H1 (cell line): Measurements from ENCODE around the gene PRF1. TPM values are rescaled to one million over a fixed set of nuclear protein-coding genes. Genes with fewer than 3 reads are reported as not detected.

ENCODE experiments used
- CTCF ChIA-PET: fragments of 300-600 bp; sonication (Branson Sonifier 250); formaldehyde crosslinking; loops from one replicate; lab custom pipeline; 2021; ENCODE audit not compliant: partially characterized antibody; lab: Charles Lee
- POLR2A ChIA-PET: fragments of 300-600 bp; sonication (Branson Sonifier 250); formaldehyde crosslinking; loops from one replicate; lab custom pipeline; 2021; ENCODE audit warnings: inconsistent platforms; ENCODE audit not compliant: partially characterized antibody; lab: Charles Lee
- DNase-seq, 2 experiments: peaks; one replicate each; pipeline versions ENCODE4 v3.0.0 to v3.0.0-alpha.2; 2010 to 2022; ENCODE audit warnings: low spot score in 2 of 2, low read depth in 1 of 2, mixed read lengths in 1 of 2
- FAIRE-seq: peaks from 2 replicates; lab custom pipeline; 2011; peaks lifted over from hg19 to GRCh38; lab: Jason Lieb, UNC
- H2AFZ ChIP-seq: 2 replicates; pipeline ENCODE4 v1.8.1; 2012; ENCODE audit warnings: low read length, inconsistent platforms
- H2AK5ac ChIP-seq: 2 replicates; pipeline ENCODE4 v1.6.1; 2013; ENCODE audit warnings: low read depth, low read length
- H2BK120ac ChIP-seq: replicated peaks from 2 replicates; pipeline ENCODE3; 2013; ENCODE audit warnings: low read depth, low read length, inconsistent platforms
- H2BK12ac ChIP-seq: 2 replicates; pipeline ENCODE4 v1.6.1; 2013; ENCODE audit warnings: low read depth, low read length
- H2BK15ac ChIP-seq: 2 replicates; pipeline ENCODE4 v1.6.1; 2013; ENCODE audit warnings: low read length
- H2BK20ac ChIP-seq: 2 replicates; pipeline ENCODE4 v1.6.1; 2013; ENCODE audit warnings: low read length
- H2BK5ac ChIP-seq: 2 replicates; pipeline ENCODE4 v1.6.1; 2013; ENCODE audit warnings: low read depth, low read length
- H3K14ac ChIP-seq: 2 replicates; pipeline ENCODE4 v1.6.1; 2013; ENCODE audit warnings: inconsistent platforms; ENCODE audit not compliant: insufficient read length
- H3K18ac ChIP-seq: 2 replicates; pipeline ENCODE4 v1.6.1; 2013; ENCODE audit warnings: low read length; ENCODE audit errors: extremely low read depth
- H3K23ac ChIP-seq: 2 replicates; pipeline ENCODE4 v1.6.1; 2013; ENCODE audit warnings: inconsistent platforms; ENCODE audit not compliant: insufficient read length
- H3K23me2 ChIP-seq: 2 replicates; pipeline ENCODE4 v1.6.1; 2013; ENCODE audit warnings: low read depth, low read length
- H3K27ac ChIP-seq: 2 replicates; pipeline ENCODE4 v1.6.1; 2011; ENCODE audit warnings: low read depth, low read length, inconsistent platforms
- H3K27me3 ChIP-seq, 4 experiments: replicated peaks in 1 of 4; 1 replicate in 1 of 4; 2 replicates in 3 of 4; pipeline versions ENCODE4 v1.6.1 to v1.8.1; 2011 to 2013; ENCODE audit warnings: low read length in 3 of 4, mild to moderate bottlenecking in 3 of 4, inconsistent platforms in 2 of 4, mixed read lengths in 2 of 4, moderate library complexity in 1 of 4; ENCODE audit not compliant: control insufficient read depth in 3 of 4, insufficient read depth in 3 of 4; ENCODE audit errors: extremely low read depth in 1 of 4
- H3K36me3 ChIP-seq, 4 experiments: 2 replicates each; pipeline versions ENCODE4 v1.6.1 to v1.8.1; 2011 to 2013; ENCODE audit warnings: mild to moderate bottlenecking in 4 of 4, low read length in 3 of 4, moderate library complexity in 2 of 4, control low read depth in 1 of 4, inconsistent platforms in 1 of 4; ENCODE audit not compliant: insufficient read depth in 4 of 4, control insufficient read depth in 2 of 4
- H3K4ac ChIP-seq: replicated peaks from 2 replicates; pipeline ENCODE3; 2013; ENCODE audit warnings: low read length, low read depth, mixed read lengths, inconsistent platforms; ENCODE audit not compliant: insufficient read length
- H3K4me1 ChIP-seq, 4 experiments: replicated peaks in 1 of 4; 1 replicate in 1 of 4; 2 replicates in 3 of 4; pipeline versions ENCODE4 v1.6.1 to v1.8.1; 2011 to 2013; ENCODE audit warnings: low read length in 3 of 4, inconsistent platforms in 2 of 4, mixed read lengths in 1 of 4; ENCODE audit not compliant: insufficient read depth in 4 of 4, control insufficient read depth in 3 of 4
- H3K4me2 ChIP-seq, 2 experiments: 2 replicates each; pipeline versions ENCODE4 v1.6.1 to v1.8.1; 2011 to 2013; ENCODE audit warnings: low read depth in 2 of 2, low read length in 2 of 2, control low read depth in 1 of 2, inconsistent platforms in 1 of 2, mild to moderate bottlenecking in 1 of 2; ENCODE audit not compliant: insufficient read depth in 1 of 2
- H3K4me3 ChIP-seq, 4 experiments: fragments of 200-600, 300-600 bp in 1 of 4; sonication (generic), shearing (Covaris generic), sonication (Bioruptor Twin) in 1 of 4; 2 replicates each; pipeline versions ENCODE4 v1.5.1 to v1.8.1; 2011 to 2016; ENCODE audit warnings: low read length in 4 of 4, low read depth in 3 of 4, control low read depth in 2 of 4, inconsistent platforms in 2 of 4, mild to moderate bottlenecking in 2 of 4, mixed read lengths in 1 of 4, moderate library complexity in 1 of 4; ENCODE audit not compliant: insufficient read depth in 2 of 4; ENCODE audit errors: extremely low read depth in 1 of 4
- H3K56ac ChIP-seq: replicated peaks from 2 replicates; pipeline ENCODE3; 2013; ENCODE audit warnings: low read depth, mild to moderate bottlenecking, mixed read lengths, low read length, inconsistent platforms; ENCODE audit not compliant: insufficient read length
- H3K79me1 ChIP-seq: 2 replicates; pipeline ENCODE4 v1.6.1; 2013; ENCODE audit warnings: low read depth, low read length, control low read depth
- H3K79me2 ChIP-seq, 2 experiments: 2 replicates each; pipeline versions ENCODE4 v1.6.1 to v1.8.1; 2012 to 2013; ENCODE audit warnings: low read length in 2 of 2, mild to moderate bottlenecking in 2 of 2, inconsistent platforms in 1 of 2; ENCODE audit not compliant: insufficient read depth in 2 of 2, control insufficient read depth in 1 of 2
- H3K9ac ChIP-seq, 4 experiments: replicated peaks in 1 of 4; 1 replicate in 1 of 4; 2 replicates in 3 of 4; pipeline versions ENCODE4 v1.6.1 to v1.8.1; 2011 to 2013; ENCODE audit warnings: low read depth in 3 of 4, low read length in 3 of 4, control low read depth in 2 of 4, mild to moderate bottlenecking in 2 of 4, moderate library complexity in 2 of 4, inconsistent platforms in 1 of 4; ENCODE audit errors: extremely low read depth in 1 of 4
- H3K9me3 ChIP-seq, 2 experiments: 2 replicates each; pipeline versions ENCODE4 v1.6.1 to v1.8.1; 2012 to 2013; ENCODE audit warnings: mild to moderate bottlenecking in 2 of 2, moderate library complexity in 2 of 2, control low read depth in 1 of 2, inconsistent platforms in 1 of 2, low read depth in 1 of 2, low read length in 1 of 2, mixed read lengths in 1 of 2; ENCODE audit not compliant: insufficient read depth in 2 of 2
- H4K20me1 ChIP-seq, 2 experiments: replicated peaks in 1 of 2; 2 replicates each; pipeline versions ENCODE3 to v1.8.1; 2011 to 2013; ENCODE audit warnings: inconsistent platforms in 2 of 2, low read length in 2 of 2, mild to moderate bottlenecking in 1 of 2; ENCODE audit not compliant: insufficient read depth in 2 of 2, control insufficient read depth in 1 of 2
- H4K5ac ChIP-seq: 2 replicates; pipeline ENCODE4 v1.6.1; 2013; ENCODE audit warnings: low read length, low read depth, mixed read lengths, inconsistent platforms; ENCODE audit not compliant: insufficient read length
- H4K8ac ChIP-seq: 2 replicates; pipeline ENCODE4 v1.8.0; 2013; ENCODE audit warnings: mild to moderate bottlenecking, moderate library complexity, low read length, inconsistent platforms; ENCODE audit not compliant: insufficient read depth; ENCODE audit errors: extremely low read depth
- H4K91ac ChIP-seq: replicated peaks from 2 replicates; pipeline ENCODE3; 2013; ENCODE audit warnings: low read length, mixed read lengths, inconsistent platforms; ENCODE audit not compliant: insufficient read length
- CBX8 ChIP-seq: fragments of 300-800, 300-1000 bp; sonication (generic); IDR thresholded peaks from 2 replicates; pipeline ENCODE4 v1.7.1; 2016; ENCODE audit warnings: low read depth, low read length, borderline replicate concordance
- CHD2 ChIP-seq: IDR thresholded peaks from 2 replicates; pipeline ENCODE4 v1.6.1; 2012; ENCODE audit warnings: low read length, improper control_type of control experiment
- JUND ChIP-seq: IDR thresholded peaks from 2 replicates; pipeline ENCODE4 v1.6.1; 2011; ENCODE audit warnings: mild to moderate bottlenecking, improper control_type of control experiment, low read length
- KDM1A ChIP-seq: fragments of 200-600, 300-600 bp; sonication (generic); IDR thresholded peaks from 2 replicates; pipeline ENCODE4 v1.7.1; 2016; ENCODE audit warnings: mild to moderate bottlenecking, low read length, borderline replicate concordance
- MAFK ChIP-seq: IDR thresholded peaks from 2 replicates; pipeline ENCODE4 v1.6.1; 2012; ENCODE audit warnings: low read depth, mild to moderate bottlenecking, improper control_type of control experiment, low read length
- NANOG ChIP-seq: IDR thresholded peaks from 2 replicates; pipeline ENCODE4 v1.6.1; 2011; ENCODE audit warnings: low read length, low read depth, mild to moderate bottlenecking, inconsistent platforms; ENCODE audit not compliant: insufficient read depth, poor library complexity, severe bottlenecking
- NRF1 ChIP-seq: IDR thresholded peaks from 2 replicates; pipeline ENCODE4 v1.6.1; 2011; ENCODE audit warnings: mild to moderate bottlenecking, low read depth, low read length, improper control_type of control experiment
- POLR2AphosphoS5 ChIP-seq: IDR thresholded peaks from 2 replicates; pipeline ENCODE4 v1.6.1; 2011; ENCODE audit warnings: low read depth, low read length
- RBBP5 ChIP-seq: IDR thresholded peaks from 2 replicates; pipeline ENCODE4 v1.7.1; 2012; ENCODE audit warnings: low read depth, mild to moderate bottlenecking, inconsistent platforms, low read length, moderate library complexity, borderline replicate concordance
- RNF2 ChIP-seq: fragments of 200-900, 300-1000 bp; sonication (generic); IDR thresholded peaks from 2 replicates; pipeline ENCODE4 v1.7.1; 2016; ENCODE audit warnings: borderline replicate concordance, low read depth, mild to moderate bottlenecking, antibody characterized with exemption, low read length; ENCODE audit not compliant: poor library complexity, severe bottlenecking; ENCODE audit errors: missing control alignments
- RXRA ChIP-seq: IDR thresholded peaks from 2 replicates; pipeline ENCODE4 v1.6.1; 2011; ENCODE audit warnings: low read depth, mild to moderate bottlenecking, low read length, moderate library complexity; ENCODE audit not compliant: insufficient read depth
- SP1 ChIP-seq: IDR thresholded peaks from 2 replicates; pipeline ENCODE4 v1.6.1; 2011; ENCODE audit warnings: low read depth, low read length
- TBP ChIP-seq: IDR thresholded peaks from 2 replicates; pipeline ENCODE4 v1.6.1; 2011; ENCODE audit warnings: low read depth, low read length, improper control_type of control experiment
- TEAD4 ChIP-seq: IDR thresholded peaks from 2 replicates; pipeline ENCODE4 v1.6.1; 2012; ENCODE audit warnings: low read depth, low read length, inconsistent platforms, mixed read lengths
- ZNF274 ChIP-seq: IDR thresholded peaks from 2 replicates; pipeline ENCODE4 v1.7.0; 2012; ENCODE audit warnings: low read length, borderline replicate concordance; ENCODE audit errors: extremely low read depth
- WGBS, 2 experiments: shearing (Covaris generic) in 1 of 2; methylation state at CpG; one replicate each; pipeline versions ENCODE4 v1.1.6 to v1.1.7; 2013 to 2015; ENCODE audit warnings: low lambda C conversion rate in 2 of 2, mixed read lengths in 2 of 2, inconsistent platforms in 1 of 2, low coverage in 1 of 2, missing lambda C conversion rate in 1 of 2; ENCODE audit not compliant: insufficient replicate concordance in 2 of 2, insufficient coverage in 1 of 2, insufficient read length in 1 of 2; ENCODE audit errors: extremely low coverage in 1 of 2, missing lambda C conversion rate in 1 of 2; 5-methylcytosine and 5-hydroxymethylcytosine counted together
- polyA plus RNA-seq, 7 experiments: library from polyadenylated mRNA; depleted of rRNA in 3 of 7; stranded (reverse) in 5 of 7; unstranded in 2 of 7; fragments of >200 nt in 5 of 7; fragments of 200-250 nt in 2 of 7; gene quantifications; 1 replicate in 5 of 7; 2 replicates in 1 of 7; 4 replicates in 1 of 7; pipeline versions ENCODE4 v1.2.1 to v1.2.3, GENCODE V29; 2011 to 2013; ENCODE audit warnings: missing spikeins in 2 of 7, mixed read lengths in 2 of 7
- total RNA-seq: library from RNA; stranded (reverse); fragmentation: NEBNext Ultra II Directional; extraction: Animal tissue kit (Norgen Biotek cat#: 25700); gene quantifications from 2 replicates; pipeline ENCODE4 v1.2.1, GENCODE V29; 2021

PRF1 gene
- total and polyA plus RNA-seq, 2 of the 8 experiments (the other 6 are each of a cell fraction or from before 2014, with no cell fraction given): 0.15 TPM; not detected in 1

DNA sequence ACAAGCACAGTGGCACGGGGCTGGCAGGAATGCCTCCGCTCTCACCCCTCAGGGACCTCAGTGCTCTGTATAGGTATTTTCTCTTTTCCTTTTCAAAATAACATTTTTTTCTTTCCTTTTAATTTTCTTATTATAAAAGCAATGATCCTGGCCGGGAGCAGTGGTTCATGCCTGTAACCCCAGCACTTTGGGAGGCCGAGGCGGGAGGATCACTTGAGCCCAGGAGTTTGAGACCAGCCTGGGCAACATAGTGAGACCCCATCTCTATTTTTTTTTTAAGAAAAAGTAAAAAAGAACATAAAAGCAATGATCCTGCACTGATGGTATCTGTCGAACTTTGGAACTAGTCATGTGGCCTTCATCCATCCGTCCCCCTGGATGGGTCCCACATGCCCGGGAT, 3.2 kb downstream of the PRF1 start:
- WGBS, 2 experiments: 97% methylated on average over 8 of the region's 8 CpGs; no CpG with 5 or more reads in 1 of the 2 experiments
- CTCF ChIA-PET: interaction anchor here (1.0 to 5.3 kb wide), 3 partner anchors 14 to 159 kb away, joined by 3 to 26 read pairs (median 3); no protein-coding TSS in a partner anchor
- no peak for TF ChIP-seq TEAD4
- no peak for TF ChIP-seq NANOG
- no peak for TF ChIP-seq MAFK
- no peak for TF ChIP-seq CHD2
- no peak for TF ChIP-seq ZNF274
- TF ChIP-seq RXRA: no peak
- no peak for TF ChIP-seq RNF2
- TF ChIP-seq NRF1: no peak
- no peak for TF ChIP-seq JUND
- TF ChIP-seq CBX8: no peak
- TF ChIP-seq POLR2AphosphoS5: no peak
- TF ChIP-seq TBP: no peak
- TF ChIP-seq RBBP5: no peak
- TF ChIP-seq KDM1A: no peak
- no peak for TF ChIP-seq SP1

More for the DNA sequence above, 3.2 kb downstream of the PRF1 start:
- no peak overlapping the region for H3K9ac ChIP-seq
- POLR2A ChIA-PET: no interaction called here
- no peak overlapping the region for H3K4ac ChIP-seq
- H3K56ac ChIP-seq: no peak overlapping the region
- H3K79me1 ChIP-seq: no peaks in the 10 kb centered on the region
- H3K14ac ChIP-seq: no peak overlapping the region
- H3K9me3 ChIP-seq: no peaks in the 10 kb centered on the region
- H3K4me3 ChIP-seq: no peak overlapping the region
- DNase-seq: no peak
- no peak overlapping the region for H3K18ac ChIP-seq
- H2AFZ ChIP-seq: no peak overlapping the region
- H3K4me1 ChIP-seq: peaks cover 0 to 4% (median 0%) of the 10 kb centered on the region in 4 experiments; a peak in 4 of 7 replicates
- no peak overlapping the region for H2AK5ac ChIP-seq
- no peak overlapping the region for H2BK12ac ChIP-seq
- H3K36me3 ChIP-seq: no peaks in the 10 kb centered on the region
- no peak overlapping the region for H3K4me2 ChIP-seq
- no peak overlapping the region for H2BK15ac ChIP-seq
- FAIRE-seq: no peak
- no peak overlapping the region for H4K8ac ChIP-seq
- H2BK20ac ChIP-seq: no peak overlapping the region
- no peak overlapping the region for H2BK5ac ChIP-seq
- H3K27ac ChIP-seq: no peak overlapping the region
- H4K20me1 ChIP-seq: no peaks in the 10 kb centered on the region
- no peak overlapping the region for H3K23ac ChIP-seq
- no peak overlapping the region for H2BK120ac ChIP-seq
- no peak overlapping the region for H4K91ac ChIP-seq
- H4K5ac ChIP-seq: no peak overlapping the region
- H3K79me2 ChIP-seq: no peaks in the 10 kb centered on the region
- no peaks in the 10 kb centered on the region for H3K23me2 ChIP-seq
- no peaks in the 10 kb centered on the region for H3K27me3 ChIP-seq
